ENCODE measurements around the gene PTPRG.

PTPRG gene

DNA sequence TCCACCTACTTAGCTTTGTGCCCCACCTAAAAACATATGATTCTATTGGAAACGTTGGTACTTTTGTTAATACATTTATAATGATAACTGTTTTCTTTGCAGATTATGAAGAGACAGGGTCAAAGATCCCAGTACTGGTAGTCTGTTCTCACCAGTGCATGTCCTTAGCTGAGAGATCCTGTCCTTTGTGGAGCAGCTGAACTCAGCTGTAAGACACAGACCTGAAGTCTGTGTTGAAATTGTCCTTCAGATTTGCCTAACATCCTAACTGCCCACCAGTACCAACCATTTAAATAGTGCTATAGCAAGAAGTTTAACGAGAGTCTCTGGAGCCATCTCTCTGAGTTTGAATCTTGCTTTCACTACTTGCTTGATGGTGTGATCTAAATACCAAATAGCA is 413.3 kb downstream of the PTPRG start:
- TF ChIP-seq, protein P1, sequence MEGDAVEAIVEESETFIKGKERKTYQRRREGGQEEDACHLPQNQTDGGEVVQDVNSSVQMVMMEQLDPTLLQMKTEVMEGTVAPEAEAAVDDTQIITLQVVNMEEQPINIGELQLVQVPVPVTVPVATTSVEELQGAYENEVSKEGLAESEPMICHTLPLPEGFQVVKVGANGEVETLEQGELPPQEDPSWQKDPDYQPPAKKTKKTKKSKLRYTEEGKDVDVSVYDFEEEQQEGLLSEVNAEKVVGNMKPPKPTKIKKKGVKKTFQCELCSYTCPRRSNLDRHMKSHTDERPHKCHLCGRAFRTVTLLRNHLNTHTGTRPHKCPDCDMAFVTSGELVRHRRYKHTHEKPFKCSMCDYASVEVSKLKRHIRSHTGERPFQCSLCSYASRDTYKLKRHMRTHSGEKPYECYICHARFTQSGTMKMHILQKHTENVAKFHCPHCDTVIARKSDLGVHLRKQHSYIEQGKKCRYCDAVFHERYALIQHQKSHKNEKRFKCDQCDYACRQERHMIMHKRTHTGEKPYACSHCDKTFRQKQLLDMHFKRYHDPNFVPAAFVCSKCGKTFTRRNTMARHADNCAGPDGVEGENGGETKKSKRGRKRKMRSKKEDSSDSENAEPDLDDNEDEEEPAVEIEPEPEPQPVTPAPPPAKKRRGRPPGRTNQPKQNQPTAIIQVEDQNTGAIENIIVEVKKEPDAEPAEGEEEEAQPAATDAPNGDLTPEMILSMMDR (IDR thresholded peaks at IDR 0.05; ENCODE audit: low read depth, low read length, missing control alignments): no peak
- H3K27me3 ChIP-seq (replicated peaks): no peaks in the 10 kb centered on the region
- no peaks in the 10 kb centered on the region for H3K36me3 ChIP-seq (replicated peaks)
- no peak for DNase-seq
- H3K27ac ChIP-seq: no peak overlapping the region
- no peak overlapping the region for H3K4me3 ChIP-seq (ENCODE audit: low read depth, low read length)
- in situ Hi-C loops (cut with HindIII; ENCODE audit: low pct_ligation_motif_present, low sequenced_read_pairs): no loop called here

DNA sequence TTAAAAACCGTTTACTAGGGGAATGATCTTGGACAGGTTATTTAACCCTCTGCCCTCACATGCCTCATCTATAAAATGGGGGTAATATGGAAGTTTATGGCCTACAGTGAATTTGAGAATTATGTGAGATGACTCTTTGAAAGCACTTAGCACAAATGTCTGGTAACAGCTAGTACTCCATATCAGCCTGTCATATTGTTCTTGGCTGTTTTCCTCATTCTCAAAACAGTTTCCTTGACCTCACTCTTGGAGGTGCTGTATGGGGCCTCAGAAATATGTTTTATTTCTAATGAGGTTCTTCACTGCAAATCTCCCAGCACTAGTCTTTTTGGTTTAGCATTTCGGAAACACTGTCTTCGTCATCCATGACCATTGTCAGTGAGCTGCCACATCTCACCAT is 413.8 kb downstream of the PTPRG start:
- Histone ChIP-seq H3K36me3 (replicated peaks) (no peaks in the 10 kb centered on the region), H3K4me3 (ENCODE audit: low read depth, low read length) (no peak overlapping the region), H3K27ac (no peak overlapping the region), H3K27me3 (replicated peaks) (no peaks in the 10 kb centered on the region)
- DNase-seq: no peak
- in situ Hi-C loops (cut with HindIII; ENCODE audit: low pct_ligation_motif_present, low sequenced_read_pairs): no loop called here
- TF ChIP-seq, protein P1 (IDR thresholded peaks at IDR 0.05; ENCODE audit: low read depth, low read length, missing control alignments): no peak

DNA sequence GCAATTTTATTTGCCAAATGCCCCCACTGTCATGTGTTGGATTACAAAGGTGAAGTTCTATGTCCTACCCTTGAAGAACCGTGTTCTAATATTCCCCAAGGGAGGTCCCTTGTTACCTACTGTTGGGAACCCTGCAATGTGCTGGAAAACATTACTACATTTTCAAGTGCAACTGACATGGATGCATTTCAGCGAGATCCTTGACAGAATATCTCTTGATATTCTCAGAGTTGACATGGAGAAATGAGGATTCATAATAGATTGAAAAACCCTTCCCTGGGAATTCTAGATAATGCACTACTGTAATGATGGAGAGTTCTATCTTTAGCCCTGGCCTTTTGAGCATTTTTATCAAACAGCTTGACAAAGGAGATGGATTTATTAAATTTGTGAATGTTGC is 414.6 kb downstream of the PTPRG start:
- Histone ChIP-seq H3K27ac (no peak overlapping the region), H3K27me3 (replicated peaks) (no peaks in the 10 kb centered on the region), H3K4me3 (ENCODE audit: low read depth, low read length) (no peak overlapping the region), H3K36me3 (replicated peaks) (no peaks in the 10 kb centered on the region)
- TF ChIP-seq, protein P1 (IDR thresholded peaks at IDR 0.05; ENCODE audit: low read depth, low read length, missing control alignments): no peak
- DNase-seq: no peak
- in situ Hi-C loops (cut with HindIII; ENCODE audit: low pct_ligation_motif_present, low sequenced_read_pairs): no loop called here

DNA sequence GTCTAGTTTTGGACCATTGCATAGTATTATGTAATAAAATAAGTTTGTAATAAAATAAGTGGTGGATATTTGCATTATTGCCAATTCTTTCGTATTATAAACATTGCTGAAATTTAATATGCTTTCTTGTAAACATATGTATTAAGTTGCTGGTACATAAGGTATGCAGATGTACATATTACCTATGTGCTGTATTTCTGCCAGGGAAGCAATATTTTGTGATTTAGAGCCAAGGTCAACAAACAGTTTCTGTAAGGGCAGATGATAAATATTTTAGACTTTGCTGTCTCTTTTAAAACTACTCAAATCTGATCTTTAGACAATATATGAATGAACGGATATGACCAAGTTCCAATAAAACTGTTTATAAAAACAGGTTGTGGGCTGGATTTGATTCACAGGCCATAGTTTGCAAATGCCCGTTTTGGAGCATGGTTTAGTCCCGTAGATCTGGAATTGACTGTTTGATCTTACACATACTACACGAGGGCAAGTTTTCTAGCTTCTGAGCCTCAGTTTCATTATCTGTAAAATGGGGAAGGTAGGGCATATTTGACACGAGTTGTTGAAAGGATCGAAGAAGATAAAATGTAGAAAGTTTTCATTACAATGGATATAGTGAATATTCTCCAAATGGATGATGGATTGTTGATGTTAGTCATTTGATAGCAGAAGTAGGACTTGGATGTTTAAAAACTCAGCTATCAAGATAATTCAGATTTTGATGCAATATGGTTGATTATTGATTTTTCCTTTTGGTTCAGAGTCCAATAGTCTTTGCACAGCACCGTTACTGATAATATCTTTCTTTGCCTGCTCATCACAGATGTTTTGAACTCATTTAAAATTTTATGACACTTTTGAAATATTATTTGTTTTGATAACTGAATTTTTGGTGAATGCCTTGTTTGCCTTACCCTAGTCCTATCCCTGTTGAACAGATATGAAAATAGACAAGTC is 417.4 kb downstream of the PTPRG start:
- Histone ChIP-seq H3K36me3 (replicated peaks) (no peaks in the 10 kb centered on the region), H3K27ac (no peak overlapping the region), H3K27me3 (replicated peaks) (no peaks in the 10 kb centered on the region), H3K4me3 (ENCODE audit: low read depth, low read length) (no peak overlapping the region)
- no peak for DNase-seq
- in situ Hi-C loops (cut with HindIII; ENCODE audit: low pct_ligation_motif_present, low sequenced_read_pairs): no loop called here
- TF ChIP-seq, protein P1 (IDR thresholded peaks at IDR 0.05; ENCODE audit: low read depth, low read length, missing control alignments): no peak

DNA sequence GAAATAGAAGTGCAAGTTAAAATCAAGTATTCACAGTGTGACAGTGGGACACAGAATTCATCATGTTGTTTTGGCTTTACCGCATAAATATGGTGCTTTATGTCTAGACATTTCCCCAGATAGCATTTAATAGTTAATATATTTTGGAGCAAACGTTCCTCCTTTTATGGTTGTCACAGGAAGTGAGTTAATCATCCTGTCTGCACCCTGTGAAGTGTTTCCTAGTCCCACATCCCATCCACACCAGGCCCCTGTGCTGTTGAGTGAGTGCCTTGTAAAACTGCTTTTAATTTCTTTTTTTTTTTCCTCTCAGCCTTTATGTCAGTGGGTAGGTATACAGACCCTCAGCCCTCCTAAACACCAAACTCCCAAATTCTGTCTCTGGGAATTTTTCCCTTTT is 418.3 kb downstream of the PTPRG start:
- H3K4me3 ChIP-seq (ENCODE audit: low read depth, low read length): no peak overlapping the region
- in situ Hi-C loops (cut with HindIII; ENCODE audit: low pct_ligation_motif_present, low sequenced_read_pairs): no loop called here
- TF ChIP-seq, protein P1 (IDR thresholded peaks at IDR 0.05; ENCODE audit: low read depth, low read length, missing control alignments): no peak
- no peaks in the 10 kb centered on the region for H3K36me3 ChIP-seq (replicated peaks)
- no peak overlapping the region for H3K27ac ChIP-seq
- H3K27me3 ChIP-seq (replicated peaks): no peaks in the 10 kb centered on the region
- DNase-seq: no peak

Data from brain microvascular endothelial cell (primary cell).